SK-N-SH treated with all-trans-retinoic acid at 6 μM for 48 hours (cell line): ENCODE results near the gene ZNF8.

Experiments
- ARNTL ChIP-seq: fragments of 450-650 bp; formaldehyde crosslinking; IDR thresholded peaks from 2 replicates; pipeline ENCODE4 v1.5.0; 2020; ENCODE audit warnings: low read depth, mild to moderate bottlenecking, moderate library complexity, borderline replicate concordance
- POU6F1 ChIP-seq: fragments of 250-450 bp; sonication (Bioruptor Pico); IDR thresholded peaks from 2 replicates; pipeline ENCODE4 v1.8.0; 2021; ENCODE audit warnings: low read depth, mild to moderate bottlenecking, moderate library complexity, borderline replicate concordance
- SNAI2 ChIP-seq: fragments of 250-450 bp; sonication (Bioruptor Pico); IDR thresholded peaks from 2 replicates; pipeline ENCODE4 v1.5.0; 2020; ENCODE audit warnings: mild to moderate bottlenecking, moderate library complexity
- ZFP3 ChIP-seq: fragments of 250-450 bp; sonication (Bioruptor Pico); IDR thresholded peaks from 2 replicates; pipeline ENCODE4 v1.5.0; 2020; ENCODE audit warnings: mild to moderate bottlenecking, moderate library complexity

GRCh38 chr19:58304748-58305064 is 26.0 kb downstream of the ZNF8 start:
- TF ChIP-seq POU6F1 (CRISPR knock-in tag) (no peak), ARNTL (no peak), SNAI2 (CRISPR knock-in tag) (no peak), ZFP3 (CRISPR knock-in tag) (no peak)
